WTC11 (cell line): ENCODE data around the gene HSD17B8. TPM values are rescaled to one million over a fixed set of nuclear protein-coding genes. Genes with fewer than 3 reads are reported as not detected.
A peak's percentile ranks its signal among the peaks of the same experiment; 100 is the strongest.

Experiments used
- ATAC-seq: fragments of 200-7000 bp; cut with Tn5 transposase; 2 replicates; pipeline ENCODE4 v1.10.0; 2021; ENCODE audit warnings: mild to moderate bottlenecking, moderate library complexity
- CTCF ChIA-PET: fragments of 300-600 bp; sonication (Branson Sonifier 250); formaldehyde crosslinking; loops from one replicate; lab custom pipeline; 2021; ENCODE audit warnings: antibody characterized with exemption; lab: Charles Lee
- POLR2A ChIA-PET: fragments of 350-600 bp; sonication (Branson Sonifier 250); formaldehyde crosslinking; loops from one replicate; lab custom pipeline; 2021; ENCODE audit warnings: antibody characterized with exemption; lab: Charles Lee
- DNase-seq: peaks from one replicate; pipeline ENCODE4 v3.0.0; 2021; ENCODE audit warnings: low spot score
- H3K27ac Mint-ChIP-seq: 2 replicates; pipeline ENCODE4 v1.8.0; 2021; ENCODE audit warnings: mixed read lengths
- H3K27me3 Mint-ChIP-seq: 2 replicates; pipeline ENCODE4 v1.8.0; 2021; ENCODE audit warnings: low read depth, mild to moderate bottlenecking, moderate library complexity, mixed read lengths
- H3K36me3 Mint-ChIP-seq: 2 replicates; pipeline ENCODE4 v1.8.0; 2021; ENCODE audit warnings: mixed read lengths
- H3K4me1 Mint-ChIP-seq: 2 replicates; pipeline ENCODE4 v1.8.0; 2022; ENCODE audit warnings: mixed read lengths
- H3K4me3 Mint-ChIP-seq: 2 replicates; pipeline ENCODE4 v1.8.0; 2021; ENCODE audit warnings: mild to moderate bottlenecking, moderate library complexity, mixed read lengths
- H3K9me3 Mint-ChIP-seq: 2 replicates; pipeline ENCODE4 v1.8.0; 2021; ENCODE audit warnings: mixed read lengths
- FOXP1 ChIP-seq: sonication (generic); formaldehyde crosslinking; IDR thresholded peaks from 2 replicates; pipeline ENCODE4 v1.8.0; 2022; ENCODE audit warnings: missing genetic modification reagents, mild to moderate bottlenecking, moderate library complexity, borderline replicate concordance
- GABPB1 ChIP-seq: sonication (generic); formaldehyde crosslinking; IDR thresholded peaks from 2 replicates; pipeline ENCODE4 v1.8.1; 2023; ENCODE audit warnings: mild to moderate bottlenecking, missing genetic modification reagents
- NFATC4 ChIP-seq: fragments of 250-450 bp; sonication (Bioruptor Pico); IDR thresholded peaks from 2 replicates; pipeline ENCODE4 v1.9.0; 2021; ENCODE audit warnings: mild to moderate bottlenecking
- NFYB ChIP-seq: sonication (generic); formaldehyde crosslinking; conservative IDR thresholded peaks from 2 replicates; pipeline ENCODE4 v1.8.0; 2022; ENCODE audit warnings: low read depth, missing genetic modification reagents
- NR1H2 ChIP-seq: sonication (generic); formaldehyde crosslinking; IDR thresholded peaks from 2 replicates; pipeline ENCODE4 v1.9.0; 2021; ENCODE audit warnings: mild to moderate bottlenecking, moderate library complexity, missing genetic modification reagents
- NR2C2 ChIP-seq: sonication (generic); formaldehyde crosslinking; IDR thresholded peaks from 2 replicates; pipeline ENCODE4 v1.8.0; 2022; ENCODE audit warnings: mild to moderate bottlenecking, missing genetic modification reagents
- RORB ChIP-seq: fragments of 250-450 bp; sonication (Bioruptor Pico); IDR thresholded peaks from 2 replicates; pipeline ENCODE4 v1.9.0; 2021; ENCODE audit warnings: mild to moderate bottlenecking
- SMAD3 ChIP-seq: sonication (generic); formaldehyde crosslinking; IDR thresholded peaks from 2 replicates; pipeline ENCODE4 v1.8.0; 2022; ENCODE audit warnings: missing genetic modification reagents, mild to moderate bottlenecking, borderline replicate concordance
- SMAD4 ChIP-seq: sonication (generic); formaldehyde crosslinking; IDR thresholded peaks from 2 replicates; pipeline ENCODE4 v1.8.0; 2022; ENCODE audit warnings: mild to moderate bottlenecking, missing genetic modification reagents
- SOX15 ChIP-seq: fragments of 250-450 bp; sonication (Bioruptor Pico); IDR thresholded peaks from 2 replicates; pipeline ENCODE4 v1.9.0; 2021; ENCODE audit warnings: mild to moderate bottlenecking
- ZNF138 ChIP-seq: sonication (generic); formaldehyde crosslinking; conservative IDR thresholded peaks from 2 replicates; pipeline ENCODE4 v1.8.1; 2022; ENCODE audit warnings: mild to moderate bottlenecking, moderate library complexity, missing genetic modification reagents
- total RNA-seq: library from RNA; stranded (reverse); gene quantifications from 3 replicates; pipeline ENCODE4 v1.2.3, GENCODE V29; 2021
- TF ChIP-seq, protein P1 (sequence below): sonication (generic); formaldehyde crosslinking; IDR thresholded peaks from 2 replicates; pipeline ENCODE4 v1.8.0; 2022; ENCODE audit warnings: mild to moderate bottlenecking, missing genetic modification reagents
- TF ChIP-seq, protein P2 (sequence below): sonication (generic); formaldehyde crosslinking; IDR thresholded peaks from 2 replicates; pipeline ENCODE4 v1.8.1; 2022; ENCODE audit warnings: low read depth, mild to moderate bottlenecking, moderate library complexity, missing genetic modification reagents, borderline replicate concordance
- TF ChIP-seq, protein P3 (sequence below): sonication (generic); formaldehyde crosslinking; IDR thresholded peaks from 2 replicates; pipeline ENCODE4 v1.8.0; 2023; ENCODE audit warnings: missing genetic modification reagents, mild to moderate bottlenecking, borderline replicate concordance
- TF ChIP-seq, protein P4 (sequence below): sonication (generic); formaldehyde crosslinking; IDR thresholded peaks from 2 replicates; pipeline ENCODE4 v1.8.1; 2023; ENCODE audit warnings: mild to moderate bottlenecking, missing genetic modification reagents, moderate library complexity
- TF ChIP-seq, protein P5 (sequence below): sonication (generic); formaldehyde crosslinking; IDR thresholded peaks from 2 replicates; pipeline ENCODE4 v1.8.1; 2022; ENCODE audit warnings: missing genetic modification reagents, borderline replicate concordance
- TF ChIP-seq, protein P6 (sequence below): fragments of 250-450 bp; sonication (Bioruptor Pico); IDR thresholded peaks from 2 replicates; pipeline ENCODE4 v1.9.0; 2021; ENCODE audit warnings: mild to moderate bottlenecking, borderline replicate concordance
- TF ChIP-seq, protein P7 (sequence below): sonication (generic); formaldehyde crosslinking; IDR thresholded peaks from 2 replicates; pipeline ENCODE4 v1.8.0; 2022; ENCODE audit warnings: mild to moderate bottlenecking, missing genetic modification reagents

HSD17B8 gene
- total RNA-seq, 1 experiment from 2014 or later, result 8.1 TPM

DNA sequence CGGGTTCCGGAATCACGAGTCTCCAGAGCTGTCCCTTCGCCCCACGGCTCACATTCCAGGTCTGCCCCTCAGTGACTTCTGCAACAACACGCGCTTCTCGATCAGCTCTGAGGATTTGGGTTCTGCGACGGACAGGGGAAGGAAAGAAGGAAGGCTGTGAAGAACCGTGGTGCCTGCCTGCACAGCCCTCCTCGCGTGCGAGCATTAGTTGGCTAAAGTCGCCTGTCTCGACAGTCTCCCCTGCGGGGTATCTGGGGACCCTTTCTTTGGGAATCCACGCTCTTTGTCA is 44.1 kb downstream of the HSD17B8 start:
- peak overlapping the region; percentile 86 for H3K4me3 Mint-ChIP-seq
- peaks cover 15% of the 10 kb centered on the region for H3K36me3 Mint-ChIP-seq
- peaks cover 31% of the 10 kb centered on the region for H3K27me3 Mint-ChIP-seq
- H3K4me1 Mint-ChIP-seq, result peaks cover 18% of the 10 kb centered on the region
- CTCF ChIA-PET, result interaction anchor here (0.5 to 5.2 kb wide), 44 partner anchors 9 to 294 kb away, joined by 3 to 83 read pairs (median 8); partner anchors contain the start of genes B3GALT4, COL11A2, HSD17B8 and RING1
- ATAC-seq (no peak), DNase-seq (no peak)
- peak overlapping the region; percentile 7; the same call in 1 of the 2 replicates for H3K27ac Mint-ChIP-seq
- TF ChIP-seq SMAD4 (CRISPR knock-in tag) (no peak), GABPB1 (CRISPR knock-in tag) (peak; percentile 26; the same call in 1 of the 2 replicates)
- POLR2A ChIA-PET, result interaction anchor here (1.2 to 2.0 kb wide), 4 partner anchors 28 to 105 kb away, joined by 3 to 11 read pairs (median 4); partner anchors contain the start of genes B3GALT4, RXRB and SLC39A7
- H3K9me3 Mint-ChIP-seq, result no peaks in the 10 kb centered on the region

DNA sequence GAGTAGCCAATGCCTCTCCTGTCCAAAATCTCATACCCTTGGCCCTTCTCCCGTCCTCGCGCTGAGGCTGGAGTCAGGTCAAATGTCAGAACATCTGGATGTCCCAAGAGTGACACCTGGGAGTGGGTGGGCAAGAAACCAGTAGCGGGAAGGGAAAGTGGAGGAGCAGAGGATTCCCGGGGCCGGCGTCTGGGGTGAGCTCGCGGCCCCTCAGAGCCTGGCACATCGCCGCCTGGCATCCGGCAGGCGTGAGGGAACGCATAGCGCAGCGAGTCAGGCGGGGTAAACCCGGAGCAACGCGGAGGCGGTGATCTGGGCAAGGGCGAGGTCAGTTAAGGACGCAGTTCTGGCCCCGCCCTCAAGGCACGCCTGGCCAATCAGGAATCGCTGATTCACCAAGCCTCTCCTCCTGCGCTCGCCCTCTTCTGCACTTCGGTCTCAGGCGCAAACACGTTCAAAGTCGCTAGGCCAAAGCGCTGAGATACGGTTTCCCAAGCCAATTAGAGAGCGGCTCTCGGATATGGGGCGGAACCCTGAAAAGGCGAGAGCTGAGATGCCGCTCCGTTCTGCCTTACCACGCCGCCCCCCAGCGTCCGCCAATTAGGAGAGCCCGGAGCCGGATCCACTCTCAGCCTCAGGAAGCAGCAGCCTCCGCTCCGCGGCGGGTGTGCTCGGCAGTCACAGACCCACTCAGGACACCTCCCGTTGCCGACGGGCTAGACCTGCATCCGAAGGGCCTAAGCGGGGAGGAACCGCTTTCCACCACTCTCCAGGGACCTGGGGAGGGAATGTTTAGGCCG is 44.7 kb downstream of the HSD17B8 start:
- ChIA-PET POLR2A (interaction anchor here (0.5 to 2.0 kb wide), 9 partner anchors 22 to 278 kb away, joined by 3 to 11 read pairs (median 4); partner anchors contain the start of genes B3GALT4, RPS18, RXRB and SLC39A7), CTCF (interaction anchor here (1.0 to 5.2 kb wide), 40 partner anchors 10 to 294 kb away, joined by 3 to 83 read pairs (median 7); partner anchors contain the start of genes B3GALT4, COL11A2, HSD17B8 and PFDN6)
- H3K27ac Mint-ChIP-seq, result peak overlapping the region; percentile 87
- TF ChIP-seq, protein P1, sequence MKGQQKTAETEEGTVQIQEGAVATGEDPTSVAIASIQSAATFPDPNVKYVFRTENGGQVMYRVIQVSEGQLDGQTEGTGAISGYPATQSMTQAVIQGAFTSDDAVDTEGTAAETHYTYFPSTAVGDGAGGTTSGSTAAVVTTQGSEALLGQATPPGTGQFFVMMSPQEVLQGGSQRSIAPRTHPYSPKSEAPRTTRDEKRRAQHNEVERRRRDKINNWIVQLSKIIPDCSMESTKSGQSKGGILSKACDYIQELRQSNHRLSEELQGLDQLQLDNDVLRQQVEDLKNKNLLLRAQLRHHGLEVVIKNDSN (CRISPR knock-in tag), result no peak; the same call in 1 of the 2 replicates
- TF ChIP-seq, protein P2, sequence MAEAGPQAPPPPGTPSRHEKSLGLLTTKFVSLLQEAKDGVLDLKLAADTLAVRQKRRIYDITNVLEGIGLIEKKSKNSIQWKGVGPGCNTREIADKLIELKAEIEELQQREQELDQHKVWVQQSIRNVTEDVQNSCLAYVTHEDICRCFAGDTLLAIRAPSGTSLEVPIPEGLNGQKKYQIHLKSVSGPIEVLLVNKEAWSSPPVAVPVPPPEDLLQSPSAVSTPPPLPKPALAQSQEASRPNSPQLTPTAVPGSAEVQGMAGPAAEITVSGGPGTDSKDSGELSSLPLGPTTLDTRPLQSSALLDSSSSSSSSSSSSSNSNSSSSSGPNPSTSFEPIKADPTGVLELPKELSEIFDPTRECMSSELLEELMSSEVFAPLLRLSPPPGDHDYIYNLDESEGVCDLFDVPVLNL, result no peak
- TF ChIP-seq, protein P3, sequence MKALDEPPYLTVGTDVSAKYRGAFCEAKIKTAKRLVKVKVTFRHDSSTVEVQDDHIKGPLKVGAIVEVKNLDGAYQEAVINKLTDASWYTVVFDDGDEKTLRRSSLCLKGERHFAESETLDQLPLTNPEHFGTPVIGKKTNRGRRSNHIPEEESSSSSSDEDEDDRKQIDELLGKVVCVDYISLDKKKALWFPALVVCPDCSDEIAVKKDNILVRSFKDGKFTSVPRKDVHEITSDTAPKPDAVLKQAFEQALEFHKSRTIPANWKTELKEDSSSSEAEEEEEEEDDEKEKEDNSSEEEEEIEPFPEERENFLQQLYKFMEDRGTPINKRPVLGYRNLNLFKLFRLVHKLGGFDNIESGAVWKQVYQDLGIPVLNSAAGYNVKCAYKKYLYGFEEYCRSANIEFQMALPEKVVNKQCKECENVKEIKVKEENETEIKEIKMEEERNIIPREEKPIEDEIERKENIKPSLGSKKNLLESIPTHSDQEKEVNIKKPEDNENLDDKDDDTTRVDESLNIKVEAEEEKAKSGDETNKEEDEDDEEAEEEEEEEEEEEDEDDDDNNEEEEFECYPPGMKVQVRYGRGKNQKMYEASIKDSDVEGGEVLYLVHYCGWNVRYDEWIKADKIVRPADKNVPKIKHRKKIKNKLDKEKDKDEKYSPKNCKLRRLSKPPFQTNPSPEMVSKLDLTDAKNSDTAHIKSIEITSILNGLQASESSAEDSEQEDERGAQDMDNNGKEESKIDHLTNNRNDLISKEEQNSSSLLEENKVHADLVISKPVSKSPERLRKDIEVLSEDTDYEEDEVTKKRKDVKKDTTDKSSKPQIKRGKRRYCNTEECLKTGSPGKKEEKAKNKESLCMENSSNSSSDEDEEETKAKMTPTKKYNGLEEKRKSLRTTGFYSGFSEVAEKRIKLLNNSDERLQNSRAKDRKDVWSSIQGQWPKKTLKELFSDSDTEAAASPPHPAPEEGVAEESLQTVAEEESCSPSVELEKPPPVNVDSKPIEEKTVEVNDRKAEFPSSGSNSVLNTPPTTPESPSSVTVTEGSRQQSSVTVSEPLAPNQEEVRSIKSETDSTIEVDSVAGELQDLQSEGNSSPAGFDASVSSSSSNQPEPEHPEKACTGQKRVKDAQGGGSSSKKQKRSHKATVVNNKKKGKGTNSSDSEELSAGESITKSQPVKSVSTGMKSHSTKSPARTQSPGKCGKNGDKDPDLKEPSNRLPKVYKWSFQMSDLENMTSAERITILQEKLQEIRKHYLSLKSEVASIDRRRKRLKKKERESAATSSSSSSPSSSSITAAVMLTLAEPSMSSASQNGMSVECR (CRISPR knock-in tag), result 0 out of 2 replicates have a peak, but pooled peaks have one; percentile 42
- no peak for TF ChIP-seq RORB (CRISPR knock-in tag)
- TF ChIP-seq, protein P4, sequence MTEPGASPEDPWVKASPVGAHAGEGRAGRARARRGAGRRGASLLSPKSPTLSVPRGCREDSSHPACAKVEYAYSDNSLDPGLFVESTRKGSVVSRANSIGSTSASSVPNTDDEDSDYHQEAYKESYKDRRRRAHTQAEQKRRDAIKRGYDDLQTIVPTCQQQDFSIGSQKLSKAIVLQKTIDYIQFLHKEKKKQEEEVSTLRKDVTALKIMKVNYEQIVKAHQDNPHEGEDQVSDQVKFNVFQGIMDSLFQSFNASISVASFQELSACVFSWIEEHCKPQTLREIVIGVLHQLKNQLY (CRISPR knock-in tag), result no peak
- TF ChIP-seq FOXP1 (CRISPR knock-in tag), result peak; percentile 42; the same call in 1 of the 2 replicates
- no peak for TF ChIP-seq SMAD3 (CRISPR knock-in tag)
- no peak for TF ChIP-seq SOX15
- TF ChIP-seq, protein P5, sequence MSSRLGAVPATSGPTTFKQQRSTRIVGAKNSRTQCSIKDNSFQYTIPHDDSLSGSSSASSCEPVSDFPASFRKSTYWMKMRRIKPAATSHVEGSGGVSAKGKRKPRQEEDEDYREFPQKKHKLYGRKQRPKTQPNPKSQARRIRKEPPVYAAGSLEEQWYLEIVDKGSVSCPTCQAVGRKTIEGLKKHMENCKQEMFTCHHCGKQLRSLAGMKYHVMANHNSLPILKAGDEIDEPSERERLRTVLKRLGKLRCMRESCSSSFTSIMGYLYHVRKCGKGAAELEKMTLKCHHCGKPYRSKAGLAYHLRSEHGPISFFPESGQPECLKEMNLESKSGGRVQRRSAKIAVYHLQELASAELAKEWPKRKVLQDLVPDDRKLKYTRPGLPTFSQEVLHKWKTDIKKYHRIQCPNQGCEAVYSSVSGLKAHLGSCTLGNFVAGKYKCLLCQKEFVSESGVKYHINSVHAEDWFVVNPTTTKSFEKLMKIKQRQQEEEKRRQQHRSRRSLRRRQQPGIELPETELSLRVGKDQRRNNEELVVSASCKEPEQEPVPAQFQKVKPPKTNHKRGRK (CRISPR knock-in tag), result no peak
- TF ChIP-seq NFATC4, result no peak
- peak; percentile 77 for TF ChIP-seq NFYB (CRISPR knock-in tag)
- TF ChIP-seq, protein P6, sequence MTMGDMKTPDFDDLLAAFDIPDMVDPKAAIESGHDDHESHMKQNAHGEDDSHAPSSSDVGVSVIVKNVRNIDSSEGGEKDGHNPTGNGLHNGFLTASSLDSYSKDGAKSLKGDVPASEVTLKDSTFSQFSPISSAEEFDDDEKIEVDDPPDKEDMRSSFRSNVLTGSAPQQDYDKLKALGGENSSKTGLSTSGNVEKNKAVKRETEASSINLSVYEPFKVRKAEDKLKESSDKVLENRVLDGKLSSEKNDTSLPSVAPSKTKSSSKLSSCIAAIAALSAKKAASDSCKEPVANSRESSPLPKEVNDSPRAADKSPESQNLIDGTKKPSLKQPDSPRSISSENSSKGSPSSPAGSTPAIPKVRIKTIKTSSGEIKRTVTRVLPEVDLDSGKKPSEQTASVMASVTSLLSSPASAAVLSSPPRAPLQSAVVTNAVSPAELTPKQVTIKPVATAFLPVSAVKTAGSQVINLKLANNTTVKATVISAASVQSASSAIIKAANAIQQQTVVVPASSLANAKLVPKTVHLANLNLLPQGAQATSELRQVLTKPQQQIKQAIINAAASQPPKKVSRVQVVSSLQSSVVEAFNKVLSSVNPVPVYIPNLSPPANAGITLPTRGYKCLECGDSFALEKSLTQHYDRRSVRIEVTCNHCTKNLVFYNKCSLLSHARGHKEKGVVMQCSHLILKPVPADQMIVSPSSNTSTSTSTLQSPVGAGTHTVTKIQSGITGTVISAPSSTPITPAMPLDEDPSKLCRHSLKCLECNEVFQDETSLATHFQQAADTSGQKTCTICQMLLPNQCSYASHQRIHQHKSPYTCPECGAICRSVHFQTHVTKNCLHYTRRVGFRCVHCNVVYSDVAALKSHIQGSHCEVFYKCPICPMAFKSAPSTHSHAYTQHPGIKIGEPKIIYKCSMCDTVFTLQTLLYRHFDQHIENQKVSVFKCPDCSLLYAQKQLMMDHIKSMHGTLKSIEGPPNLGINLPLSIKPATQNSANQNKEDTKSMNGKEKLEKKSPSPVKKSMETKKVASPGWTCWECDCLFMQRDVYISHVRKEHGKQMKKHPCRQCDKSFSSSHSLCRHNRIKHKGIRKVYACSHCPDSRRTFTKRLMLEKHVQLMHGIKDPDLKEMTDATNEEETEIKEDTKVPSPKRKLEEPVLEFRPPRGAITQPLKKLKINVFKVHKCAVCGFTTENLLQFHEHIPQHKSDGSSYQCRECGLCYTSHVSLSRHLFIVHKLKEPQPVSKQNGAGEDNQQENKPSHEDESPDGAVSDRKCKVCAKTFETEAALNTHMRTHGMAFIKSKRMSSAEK (CRISPR knock-in tag), result no peak
- no peak for TF ChIP-seq ZNF138 (CRISPR knock-in tag)
- TF ChIP-seq NR1H2 (CRISPR knock-in tag), result no peak
- TF ChIP-seq NR2C2 (CRISPR knock-in tag), result no peak
- no peak for TF ChIP-seq SMAD4 (CRISPR knock-in tag)
- TF ChIP-seq, protein P7, sequence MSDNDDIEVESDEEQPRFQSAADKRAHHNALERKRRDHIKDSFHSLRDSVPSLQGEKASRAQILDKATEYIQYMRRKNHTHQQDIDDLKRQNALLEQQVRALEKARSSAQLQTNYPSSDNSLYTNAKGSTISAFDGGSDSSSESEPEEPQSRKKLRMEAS (CRISPR knock-in tag), result no peak; the same call in 1 of the 2 replicates

More for the DNA sequence above, 44.7 kb downstream of the HSD17B8 start:
- ATAC-seq, result peak; percentile 95
- H3K9me3 Mint-ChIP-seq, result no peaks in the 10 kb centered on the region
- peak overlapping the region; percentile 86 for H3K4me3 Mint-ChIP-seq
- peak; percentile 97 for DNase-seq
- peaks cover 18% of the 10 kb centered on the region for H3K4me1 Mint-ChIP-seq
- H3K27me3 Mint-ChIP-seq, result peaks cover 26% of the 10 kb centered on the region
- peaks cover 15% of the 10 kb centered on the region for H3K36me3 Mint-ChIP-seq
